Glutamatergic neuron (in vitro differentiated cells): ENCODE data around the gene PRICKLE2. TPM values are rescaled to one million over a fixed set of nuclear protein-coding genes. Genes with fewer than 3 reads are reported as not detected.

Source experiments
- DNase-seq: peaks from one replicate; pipeline ENCODE4 v3.0.0; 2022
- H3K27ac Mint-ChIP-seq: one replicate; pipeline ENCODE4 v1.8.0; 2020; ENCODE audit warnings: mild to moderate bottlenecking, mixed read lengths, inconsistent platforms; ENCODE audit not compliant: unreplicated experiment
- H3K27me3 Mint-ChIP-seq: one replicate; pipeline ENCODE4 v1.8.0; 2020; ENCODE audit warnings: mild to moderate bottlenecking, moderate library complexity, mixed read lengths, inconsistent platforms; ENCODE audit not compliant: unreplicated experiment
- H3K36me3 Mint-ChIP-seq: one replicate; pipeline ENCODE4 v1.8.0; 2020; ENCODE audit warnings: mild to moderate bottlenecking, mixed read lengths, inconsistent platforms; ENCODE audit not compliant: unreplicated experiment
- H3K4me1 Mint-ChIP-seq: one replicate; pipeline ENCODE4 v1.8.0; 2020; ENCODE audit warnings: mild to moderate bottlenecking, low read depth, mixed read lengths, inconsistent platforms; ENCODE audit not compliant: unreplicated experiment
- H3K4me3 Mint-ChIP-seq: one replicate; pipeline ENCODE4 v1.8.0; 2020; ENCODE audit warnings: mild to moderate bottlenecking, mixed read lengths, inconsistent platforms; ENCODE audit not compliant: unreplicated experiment
- H3K9me3 Mint-ChIP-seq: one replicate; pipeline ENCODE4 v1.8.0; 2020; ENCODE audit warnings: mild to moderate bottlenecking, moderate library complexity, mixed read lengths, inconsistent platforms; ENCODE audit not compliant: unreplicated experiment
- CTCF ChIP-seq: fragments of 200-600 bp; sonication (generic); IDR thresholded peaks from one replicate; pipeline ENCODE4 v1.5.0; 2021; ENCODE audit not compliant: partially characterized antibody, unreplicated experiment
- total RNA-seq: library from RNA; stranded (reverse); fragmentation: NEBNext Ultra II Directional; extraction: Animal tissue kit (Norgen Biotek cat#: 25700); gene quantifications from one replicate; pipeline ENCODE4 v1.2.1, GENCODE V29; 2021; ENCODE audit not compliant: unreplicated experiment

PRICKLE2 gene
- total RNA-seq, 1 donor from 2014 or later, result 18.9 TPM

GRCh38 chr3:64134882-64135281, 90.4 kb downstream of the PRICKLE2 start:
- Mint-ChIP-seq H3K27ac (no peak overlapping the region), H3K36me3 (no peaks in the 10 kb centered on the region)
- no peak for TF ChIP-seq CTCF

GRCh38 chr3:64133987-64134386, 91.3 kb downstream of the PRICKLE2 start:
- Mint-ChIP-seq H3K27me3 (no peaks in the 10 kb centered on the region), H3K4me3 (no peak overlapping the region), H3K36me3 (no peaks in the 10 kb centered on the region), H3K4me1 (peaks cover 29% of the 10 kb centered on the region), H3K27ac (no peak overlapping the region), H3K9me3 (peaks cover 2% of the 10 kb centered on the region)
- TF ChIP-seq CTCF, result no peak
- DNase-seq, result no peak

More at GRCh38 chr3:64134882-64135281, 90.4 kb downstream of the PRICKLE2 start:
- Mint-ChIP-seq H3K9me3 (peaks cover 6% of the 10 kb centered on the region), H3K4me1 (peaks cover 30% of the 10 kb centered on the region), H3K27me3 (peaks cover 1% of the 10 kb centered on the region), H3K4me3 (no peak overlapping the region)
- no peak for DNase-seq

- Mint-ChIP-seq H3K27ac (no peak overlapping the region), H3K36me3 (no peaks in the 10 kb centered on the region), H3K27me3 (no peaks in the 10 kb centered on the region), H3K9me3 (peaks cover 2% of the 10 kb centered on the region), H3K4me3 (no peak overlapping the region), H3K4me1 (peaks cover 24% of the 10 kb centered on the region)
- DNase-seq, result no peak
- TF ChIP-seq CTCF, result no peak
These were observed 92.0 kb downstream of the PRICKLE2 start for GRCh38 chr3:64133272-64133671.

- Mint-ChIP-seq H3K9me3 (peaks cover 2% of the 10 kb centered on the region), H3K4me1 (peaks cover 19% of the 10 kb centered on the region), H3K27me3 (peaks cover 1% of the 10 kb centered on the region), H3K36me3 (no peaks in the 10 kb centered on the region), H3K4me3 (no peak overlapping the region), H3K27ac (no peak overlapping the region)
- DNase-seq, result no peak
- no peak for TF ChIP-seq CTCF
These were observed 93.4 kb downstream of the PRICKLE2 start for GRCh38 chr3:64131725-64132469.

GRCh38 chr3:64130436-64130835, 94.8 kb downstream of the PRICKLE2 start:
- Mint-ChIP-seq H3K27me3 (peaks cover 3% of the 10 kb centered on the region), H3K9me3 (peaks cover 2% of the 10 kb centered on the region), H3K36me3 (no peaks in the 10 kb centered on the region), H3K4me1 (peaks cover 19% of the 10 kb centered on the region), H3K4me3 (no peak overlapping the region), H3K27ac (no peak overlapping the region)
- no peak for DNase-seq
- no peak for TF ChIP-seq CTCF
